ENCODE data around the gene MYO1F.
"Not testable (repeated sequence)": the region's sequence is repeated elsewhere in the genome, so short reads cannot be mapped to it uniquely, and the experiment has no call there.

Gene MYO1F

DNA sequence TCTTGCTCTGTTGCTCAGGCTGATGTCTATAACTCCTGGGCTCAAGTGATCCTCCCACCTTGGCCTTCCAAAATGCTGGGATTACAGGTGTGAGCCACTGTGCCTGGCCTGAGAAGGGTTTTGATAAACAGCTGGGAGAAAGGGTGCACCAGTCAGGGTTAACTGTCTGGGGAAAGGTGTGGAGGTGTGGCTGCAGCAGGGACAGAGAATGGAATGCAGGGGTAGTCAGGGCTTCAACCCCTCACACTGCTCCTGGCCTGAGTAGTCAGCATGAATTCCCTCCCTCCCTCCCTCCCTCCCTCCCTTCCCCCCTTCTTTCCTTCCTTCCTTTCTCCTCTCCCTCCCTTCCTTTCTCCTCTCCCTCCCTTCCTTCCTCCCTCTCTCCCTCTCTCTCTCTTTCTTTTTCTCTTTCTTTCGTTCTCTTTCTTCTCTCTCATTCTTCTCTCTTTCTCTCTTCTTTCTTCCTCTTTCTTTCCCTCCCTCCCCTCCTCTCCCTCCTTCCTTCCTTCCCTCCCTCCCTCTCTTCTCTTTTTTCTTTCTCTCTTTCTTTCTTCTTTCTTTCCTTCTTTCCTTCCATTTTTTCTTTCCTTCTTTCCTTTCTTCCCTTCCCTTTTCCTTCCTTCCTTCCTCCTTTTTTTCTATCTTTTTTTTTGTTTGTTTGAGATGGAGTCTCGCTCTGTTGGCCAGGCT, 16.0 kb downstream of the MYO1F start:
- DNase-seq, result no peak

GRCh38 chr19:8558325-8558724, 18.9 kb downstream of the MYO1F start:
- DNase-seq, result no peak

GRCh38 chr19:8557642-8558238, 19.5 kb downstream of the MYO1F start:
- no peak for DNase-seq

DNA sequence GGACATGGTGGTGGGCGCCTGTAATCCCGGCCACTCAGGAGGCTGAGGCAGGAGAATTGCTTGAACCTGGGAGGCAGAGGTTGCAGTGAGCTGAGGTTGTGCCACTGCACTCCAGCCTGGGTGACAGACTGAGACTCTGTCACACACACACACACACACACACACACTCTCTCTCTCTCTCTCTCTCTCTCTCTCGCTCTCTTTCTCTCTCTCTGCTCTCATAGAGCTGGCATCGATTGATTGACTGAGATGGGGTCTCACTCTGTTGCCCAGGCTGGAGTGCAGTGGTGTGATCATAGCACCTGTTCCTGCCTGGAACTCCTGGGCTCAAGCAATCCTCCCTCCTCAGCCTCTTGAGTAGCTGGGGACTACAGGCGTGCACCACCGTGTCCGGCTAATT, 23.5 kb downstream of the MYO1F start:
- DNase-seq, result not testable (repeated sequence)

DNA sequence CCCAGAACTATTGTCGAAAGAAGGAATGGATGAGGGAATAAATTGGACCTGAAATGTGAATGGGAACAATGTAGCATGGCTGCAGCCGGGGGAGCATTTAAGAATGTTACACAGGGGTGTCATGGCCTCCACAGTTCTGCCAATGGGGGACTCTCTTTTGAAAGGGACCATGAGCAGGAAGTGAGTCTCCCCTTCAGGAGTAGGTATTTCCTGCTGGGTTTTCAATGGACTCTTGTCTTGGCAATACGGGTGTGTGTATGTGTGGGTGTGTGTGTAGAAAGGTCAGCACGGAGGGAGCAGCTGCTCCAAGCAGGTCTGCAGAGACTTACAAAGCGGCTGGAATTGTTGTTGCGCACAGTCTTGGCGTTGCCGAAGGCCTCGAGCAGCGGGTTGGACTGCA, 24.4 kb downstream of the MYO1F start:
- peak; percentile 5 for DNase-seq

DNA sequence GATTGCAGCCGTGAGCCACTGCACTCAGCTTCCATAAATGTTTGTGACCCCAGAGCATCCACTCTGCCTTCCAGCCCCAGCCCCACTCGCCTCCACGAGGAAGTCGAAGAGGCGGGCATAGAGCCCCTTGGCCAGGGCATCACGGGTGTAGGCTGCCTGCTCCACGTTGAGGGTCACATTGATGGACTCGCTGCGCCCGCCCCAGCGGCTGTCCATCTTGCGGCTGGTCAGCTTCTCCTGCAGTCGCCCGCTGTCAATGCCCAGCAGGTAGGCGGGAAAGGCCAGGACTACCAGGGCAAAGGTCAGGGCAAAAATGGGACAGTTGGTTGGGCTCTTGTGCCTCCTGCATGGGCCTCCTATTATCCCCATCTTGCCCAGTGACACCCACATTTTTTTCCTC, 27.2 kb downstream of the MYO1F start:
- no peak for DNase-seq

GRCh38 chr19:8545743-8546142, 31.5 kb downstream of the MYO1F start:
- DNase-seq, result no peak

GRCh38 chr19:8544168-8544567, 33.1 kb downstream of the MYO1F start:
- DNase-seq, result no peak

- no peak for DNase-seq
Observed at GRCh38 chr19:8539621-8540149, 37.6 kb downstream of the MYO1F start.

- DNase-seq, result no peak
Observed at GRCh38 chr19:8537099-8537498, 40.1 kb downstream of the MYO1F start.

DNA sequence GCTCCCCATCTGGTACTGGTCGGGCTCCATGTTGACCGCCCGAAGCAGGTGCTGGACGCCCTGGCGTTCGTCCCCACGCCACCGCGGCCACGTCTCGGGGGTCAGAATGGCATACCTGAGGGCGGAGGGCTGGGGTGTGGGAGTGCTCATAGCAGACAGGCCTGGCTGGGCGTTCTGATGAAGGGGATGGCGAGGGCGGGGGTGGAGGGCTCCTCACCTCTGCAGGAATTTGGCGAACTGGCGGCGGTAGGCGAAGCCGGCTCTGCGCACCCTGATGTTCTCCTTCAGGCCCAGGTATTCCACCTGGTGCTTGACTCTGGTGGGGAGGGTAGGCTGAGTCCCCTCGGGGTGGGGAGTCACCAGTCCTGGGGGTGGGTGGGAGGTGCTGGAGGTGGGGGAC, 41.0 kb downstream of the MYO1F start:
- no peak for DNase-seq

GRCh38 chr19:8532225-8532624, 45.0 kb downstream of the MYO1F start:
- no peak for DNase-seq

DNA sequence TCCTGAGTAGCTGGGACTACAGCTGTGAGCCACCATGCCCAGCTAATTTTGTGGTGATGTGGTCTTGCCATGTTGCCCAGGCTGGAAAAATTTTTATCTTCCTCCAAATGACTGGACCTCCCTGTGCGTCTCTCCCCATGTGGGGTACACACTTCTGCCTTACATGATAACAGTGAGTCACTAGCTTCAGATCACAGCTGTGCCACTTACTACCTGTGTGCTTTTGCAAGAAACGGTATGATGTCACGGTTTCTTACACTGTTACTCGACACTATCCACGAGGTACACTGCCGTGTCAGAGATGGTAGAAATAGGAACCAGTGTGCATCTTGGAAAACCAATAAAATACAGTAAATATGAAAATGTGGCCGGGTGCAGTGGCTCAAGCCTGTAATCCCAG, 45.8 kb downstream of the MYO1F start:
- DNase-seq, result no peak

DNA sequence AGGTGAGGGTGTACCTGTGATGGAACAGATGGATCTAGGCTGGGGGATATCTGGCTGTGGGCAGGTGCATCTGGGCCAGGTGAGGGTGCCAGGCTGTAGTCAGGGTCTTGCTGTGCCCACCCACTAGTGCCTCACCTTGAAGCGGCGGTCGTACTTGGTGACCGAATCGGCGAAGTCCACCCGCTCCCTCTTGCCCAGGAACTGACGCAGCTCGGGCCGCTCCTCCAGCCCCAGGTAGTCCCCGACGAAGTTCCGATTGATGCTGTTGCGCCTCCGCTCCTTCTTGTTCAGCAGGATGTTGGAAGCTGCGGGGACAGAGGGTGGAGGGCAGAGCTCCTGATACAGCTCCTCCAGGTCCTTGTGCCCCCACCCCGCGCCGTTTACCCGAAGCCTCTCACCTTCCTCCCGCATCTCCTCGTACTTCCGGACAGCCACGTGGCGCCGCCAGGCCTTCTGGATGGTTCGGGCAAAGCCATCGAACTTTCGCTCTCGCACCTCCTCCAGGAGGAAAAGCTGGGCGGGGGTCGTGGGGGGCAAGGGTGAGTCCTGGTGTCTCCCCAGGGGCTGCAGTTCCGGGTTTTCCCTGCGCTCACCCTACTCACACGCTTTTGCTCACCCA, 47.1 kb downstream of the MYO1F start:
- DNase-seq, result no peak

DNA sequence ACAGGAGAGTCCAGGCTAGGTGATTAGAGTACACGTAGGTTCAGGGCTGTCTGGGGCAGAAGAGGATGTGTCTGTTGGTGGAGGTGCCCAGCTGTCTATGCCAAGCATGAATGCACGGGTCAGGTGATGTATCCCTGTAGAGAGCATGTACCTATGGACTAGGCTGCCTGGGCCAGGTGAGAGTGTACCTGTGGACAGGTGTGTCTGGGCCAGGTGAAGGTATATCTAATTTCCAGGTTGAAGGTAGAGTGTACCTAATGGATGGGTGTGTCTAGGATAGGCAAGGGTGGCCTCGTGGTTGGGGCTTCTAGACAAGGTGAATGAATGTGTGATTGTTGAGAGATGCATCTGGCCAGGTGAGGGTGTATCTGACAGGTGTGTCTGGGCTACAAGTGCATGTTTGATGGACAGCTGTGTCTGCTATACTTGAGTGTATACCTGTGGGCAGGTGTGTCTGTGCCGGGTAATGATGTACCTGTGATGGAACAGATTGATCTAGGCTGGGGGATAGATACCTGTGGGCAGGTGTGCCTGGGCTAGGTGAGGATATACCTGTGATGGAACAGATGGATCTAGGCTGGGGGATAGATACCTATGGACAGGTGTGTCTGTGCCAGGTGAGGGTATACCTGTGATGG, 47.8 kb downstream of the MYO1F start:
- DNase-seq, result no peak

- DNase-seq, result no peak
Observed at GRCh38 chr19:8528500-8528899, 48.7 kb downstream of the MYO1F start.

DNA sequence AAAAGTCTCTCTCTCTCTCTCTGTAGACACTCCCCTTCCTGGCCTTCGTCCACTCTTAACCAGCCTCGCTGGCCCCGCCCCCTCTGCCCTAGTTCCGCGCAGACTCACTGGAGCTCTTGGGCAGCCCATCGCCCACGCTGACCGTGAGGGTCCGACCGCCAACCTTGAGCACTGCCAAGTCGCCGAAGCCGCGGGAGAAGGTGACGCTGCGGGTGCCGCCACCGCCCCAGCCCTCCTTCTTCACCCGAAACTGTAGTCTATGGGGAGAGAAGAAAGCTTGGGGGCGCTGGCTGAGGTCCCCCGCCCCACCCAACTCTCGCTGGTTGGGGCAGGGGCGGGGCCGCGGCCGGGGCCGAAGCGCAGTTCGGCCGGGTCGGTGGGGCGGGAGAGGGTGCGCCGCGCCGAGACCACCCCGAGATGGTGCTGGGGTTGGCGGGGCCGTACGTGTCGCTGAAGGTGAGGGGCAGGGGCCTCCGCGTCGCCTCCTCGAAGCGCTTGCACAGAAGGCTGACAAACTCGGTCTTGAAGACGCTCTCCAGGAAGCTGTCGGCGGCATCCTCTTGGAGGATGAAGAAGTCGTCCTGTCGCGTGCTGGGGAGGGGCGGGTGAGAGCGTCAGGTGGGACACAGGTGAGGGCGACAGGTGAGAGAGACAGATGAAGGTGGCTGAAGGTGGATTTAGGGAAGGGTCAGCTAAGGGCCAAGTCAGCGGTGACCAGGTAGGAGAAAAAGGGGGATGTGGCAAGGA, 50.7 kb downstream of the MYO1F start:
- peak; percentile 70 for DNase-seq

DNA sequence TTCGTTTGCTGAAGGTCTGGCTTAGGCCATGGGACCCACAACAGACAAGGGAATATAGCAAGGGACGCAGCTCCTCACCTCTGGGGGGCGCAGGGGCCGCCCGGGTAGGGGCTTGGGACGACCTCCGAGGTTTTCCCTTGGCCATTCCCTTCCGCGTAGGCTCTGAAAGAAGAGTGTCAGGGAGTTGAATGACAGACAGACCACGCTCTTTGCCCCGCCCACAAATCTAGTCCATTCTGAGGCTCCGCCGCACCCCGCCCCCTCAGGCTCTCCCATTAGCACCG, 51.9 kb downstream of the MYO1F start:
- no peak for DNase-seq

GRCh38 chr19:8519388-8519787, 57.9 kb downstream of the MYO1F start:
- DNase-seq, result no peak

DNA sequence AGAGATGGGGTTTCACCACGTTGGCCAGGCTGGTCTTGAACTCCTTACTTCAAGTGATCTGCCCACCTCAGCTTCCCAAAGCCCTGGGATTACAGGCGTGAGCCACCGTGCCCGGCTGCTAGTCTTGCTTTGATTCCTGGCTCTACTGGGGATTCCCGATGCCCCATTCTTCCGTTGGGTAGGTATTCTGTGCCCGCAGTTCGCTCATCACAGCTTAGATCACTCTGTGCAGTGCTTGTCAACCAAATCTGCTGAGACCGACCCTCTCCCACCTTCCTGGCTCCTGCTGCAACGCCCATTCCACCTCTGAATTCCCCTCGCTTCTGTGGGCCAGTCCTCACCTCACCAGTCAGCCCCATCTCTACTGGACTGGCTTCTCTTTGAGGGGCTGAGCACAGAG, 58.7 kb downstream of the MYO1F start:
- DNase-seq, result no peak

GRCh38 chr19:8517551-8518442, 59.4 kb downstream of the MYO1F start:
- no peak for DNase-seq

DNA sequence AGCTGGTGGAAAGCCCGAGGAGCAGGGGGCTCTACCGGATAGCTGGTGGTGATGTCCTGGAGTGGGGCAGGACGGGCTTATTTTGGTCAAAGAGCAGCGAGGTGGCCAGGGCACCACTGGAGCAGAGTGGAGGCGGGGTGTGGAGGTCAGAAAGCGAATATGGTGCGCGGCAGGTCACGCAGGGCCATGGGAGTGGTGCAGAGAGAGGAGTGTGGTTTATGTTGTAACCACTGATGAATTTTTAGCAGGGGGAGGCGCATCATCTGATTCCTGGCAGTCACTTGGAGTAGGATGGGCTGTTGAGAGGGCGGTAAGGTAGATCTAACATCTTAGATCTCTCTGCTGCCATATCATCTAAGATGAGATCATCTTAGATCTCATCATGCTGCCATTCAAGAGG, 61.9 kb downstream of the MYO1F start:
- DNase-seq, result no peak

All from NCI-H774 (cell line).